Measurements from ENCODE around the gene RNF225.
"Not testable (repeated sequence)": the region's sequence is repeated elsewhere in the genome, so short reads cannot be mapped to it uniquely, and the experiment has no call there.

Gene RNF225

GRCh38 chr19:58362272-58362994 lies 33.0 kb upstream of the RNF225 start, which contains the start of gene ZNF497:
Gene ZNF497 (minus strand): TSS chr19:58362751. CDS start chr19:58357635, 5,116 bp downstream.
- DNase-seq, result peak; percentile 90

GRCh38 chr19:58364146-58364545 lies 31.3 kb upstream of the RNF225 start:
- DNase-seq, result no peak

DNA sequence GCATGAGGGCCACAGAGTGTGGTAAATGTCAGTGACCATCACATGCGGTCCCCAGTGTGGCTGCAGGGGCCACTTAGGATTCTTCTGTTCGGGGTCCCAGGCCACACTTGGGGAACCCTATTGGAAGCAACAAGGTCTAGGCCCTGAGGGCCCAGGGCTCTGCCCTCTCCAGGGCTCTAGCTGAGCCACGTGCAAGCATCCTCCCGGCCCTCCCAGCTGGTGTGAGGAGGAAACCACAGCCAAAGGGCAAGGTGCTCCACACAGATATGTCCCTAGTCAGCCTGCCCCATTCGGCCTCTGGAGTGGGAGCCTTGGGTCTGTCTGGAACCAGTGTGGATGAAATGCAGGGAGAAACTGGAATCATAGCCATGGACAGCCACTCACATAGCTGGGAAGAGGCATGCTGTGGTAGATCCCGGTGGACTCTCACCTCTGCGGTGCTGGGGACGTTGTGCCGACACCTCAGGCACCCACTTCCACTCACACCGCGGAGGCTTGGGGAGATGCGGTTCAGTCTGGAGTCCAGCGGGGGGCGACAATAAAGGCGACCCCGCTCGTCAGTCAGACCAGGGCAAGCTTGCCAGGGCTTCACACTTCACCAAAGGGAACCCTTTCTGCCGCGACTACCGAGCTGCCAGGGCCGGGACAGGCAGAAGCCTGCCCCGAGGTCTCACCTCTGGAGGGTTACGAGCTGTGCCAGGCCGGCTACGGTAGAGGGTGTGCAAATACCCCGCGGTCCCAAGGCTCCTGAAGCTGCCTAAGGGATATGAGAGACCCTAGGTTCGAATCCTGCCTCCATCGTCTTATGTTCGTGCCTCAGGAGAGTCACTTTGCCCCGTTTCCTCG lies 28.6 kb upstream of the RNF225 start:
- no peak for DNase-seq

DNA sequence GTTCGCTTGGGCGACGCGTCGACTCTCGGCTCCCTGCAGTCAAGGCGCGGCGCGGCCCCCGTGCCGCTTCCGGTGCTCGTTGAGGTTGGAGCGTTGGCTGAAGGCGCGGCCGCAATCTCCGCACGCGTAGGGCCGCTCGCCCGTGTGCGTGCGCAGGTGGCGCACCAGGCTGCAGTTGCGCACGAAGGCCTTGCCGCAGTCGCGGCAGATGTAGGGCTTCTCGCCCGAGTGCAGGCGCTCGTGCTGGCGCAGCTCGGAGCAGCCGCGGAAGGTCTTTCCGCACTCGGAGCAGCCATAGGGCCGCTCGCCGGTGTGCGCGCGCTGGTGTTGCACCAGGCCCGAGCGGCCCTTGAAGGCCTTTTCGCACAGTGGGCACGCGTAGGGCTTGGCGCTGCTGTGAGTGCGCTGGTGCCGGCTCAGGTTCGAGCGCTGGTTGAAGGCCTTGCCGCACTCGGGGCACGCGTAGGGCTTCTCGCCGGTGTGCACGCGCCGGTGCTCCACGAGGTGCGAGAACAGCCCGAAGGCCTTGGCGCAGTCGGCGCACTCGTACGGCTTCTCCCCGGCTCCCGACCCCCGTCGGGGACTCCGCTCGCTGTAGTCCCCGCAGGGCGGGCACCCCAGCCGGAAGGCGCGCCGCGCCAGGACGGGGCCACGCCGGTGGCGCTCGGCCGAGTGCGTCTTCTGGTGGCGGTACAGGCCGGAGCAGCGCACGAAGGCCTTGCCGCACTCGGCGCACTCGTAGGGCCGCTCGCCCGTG lies 27.6 kb upstream of the RNF225 start:
- DNase-seq, result no peak

DNA sequence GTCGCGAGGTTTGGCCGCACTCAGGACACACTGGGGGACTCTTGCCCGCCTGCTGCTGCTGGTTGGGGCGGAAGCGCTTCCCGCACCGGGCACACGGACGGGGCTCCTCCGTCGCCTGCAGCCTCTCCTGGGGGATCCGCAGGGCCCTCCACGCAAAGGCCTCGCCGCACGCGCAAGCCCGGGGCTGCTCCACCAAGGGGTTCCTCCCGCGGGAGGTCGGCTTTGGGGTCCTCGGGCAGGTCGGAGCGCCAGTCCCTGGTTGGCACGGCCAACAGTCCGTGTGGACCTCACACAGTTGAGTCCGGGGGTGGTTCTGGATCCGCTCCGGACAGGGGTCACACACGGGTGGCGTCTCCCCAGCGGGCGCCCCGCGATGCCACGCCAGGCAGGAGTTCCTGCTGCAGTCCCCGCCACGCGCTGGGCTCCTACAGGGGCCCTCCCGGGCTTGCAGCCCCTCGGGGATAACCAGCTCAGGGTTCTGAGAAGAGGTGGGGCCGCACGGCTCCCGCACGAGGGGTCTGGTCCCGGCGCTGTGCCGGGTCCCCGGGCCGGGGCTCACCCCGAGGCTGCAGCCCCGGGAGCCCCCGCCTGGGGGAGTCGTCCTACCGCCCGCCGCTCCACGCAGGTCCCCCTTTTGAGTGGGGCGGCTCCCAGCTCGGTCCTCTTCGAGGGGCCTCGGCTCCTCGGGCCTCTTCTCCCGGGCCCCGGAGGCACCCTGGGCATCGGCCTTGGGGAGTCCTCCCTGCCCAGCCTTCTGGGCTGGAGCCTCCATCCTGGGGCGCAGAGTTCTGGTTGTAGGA lies 26.7 kb upstream of the RNF225 start:
- DNase-seq, result no peak

- DNase-seq, result no peak
Measured at GRCh38 chr19:58372311-58373133, 22.9 kb upstream of the RNF225 start.

DNA sequence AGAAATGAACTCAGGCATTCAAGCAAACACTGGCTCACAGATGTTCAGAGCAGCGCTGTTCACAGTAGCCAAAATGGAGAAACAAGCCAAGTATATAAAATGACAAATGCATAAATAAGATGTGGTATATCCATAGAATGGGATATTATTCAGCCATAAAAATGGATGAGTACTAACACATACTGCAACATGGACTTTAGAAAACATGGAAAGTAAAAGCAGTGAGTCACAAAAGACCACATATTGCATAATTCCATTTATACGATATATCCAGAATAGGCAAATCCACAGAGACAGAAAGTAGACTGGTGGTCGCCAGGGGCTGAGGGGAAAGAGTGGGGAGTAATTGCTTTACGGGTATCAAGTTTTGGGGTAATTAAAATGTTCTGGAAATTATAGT lies 21.3 kb upstream of the RNF225 start:
- DNase-seq, result no peak

DNA sequence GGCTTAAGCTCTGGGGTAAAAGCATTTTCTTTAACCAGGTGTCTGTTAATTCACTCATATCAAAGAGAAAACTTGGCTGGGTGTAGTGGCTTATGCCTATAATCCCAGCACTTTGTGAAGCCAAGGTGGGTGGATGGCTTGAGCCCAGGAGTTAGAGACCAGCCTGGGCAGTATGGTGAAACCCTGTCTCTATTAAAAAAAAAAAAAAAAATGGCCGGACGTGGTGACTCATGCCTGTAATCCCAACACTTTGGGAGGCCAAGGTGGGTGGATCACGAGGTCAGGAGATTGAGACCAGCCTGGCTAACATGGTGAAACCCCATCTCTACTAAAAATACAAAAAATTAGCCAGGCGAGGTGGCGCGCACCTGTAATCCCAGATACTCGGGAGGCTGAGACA lies 18.7 kb upstream of the RNF225 start:
- DNase-seq, result not testable (repeated sequence)

- DNase-seq, result no peak
Measured at GRCh38 chr19:58379246-58379645, 16.2 kb upstream of the RNF225 start.

DNA sequence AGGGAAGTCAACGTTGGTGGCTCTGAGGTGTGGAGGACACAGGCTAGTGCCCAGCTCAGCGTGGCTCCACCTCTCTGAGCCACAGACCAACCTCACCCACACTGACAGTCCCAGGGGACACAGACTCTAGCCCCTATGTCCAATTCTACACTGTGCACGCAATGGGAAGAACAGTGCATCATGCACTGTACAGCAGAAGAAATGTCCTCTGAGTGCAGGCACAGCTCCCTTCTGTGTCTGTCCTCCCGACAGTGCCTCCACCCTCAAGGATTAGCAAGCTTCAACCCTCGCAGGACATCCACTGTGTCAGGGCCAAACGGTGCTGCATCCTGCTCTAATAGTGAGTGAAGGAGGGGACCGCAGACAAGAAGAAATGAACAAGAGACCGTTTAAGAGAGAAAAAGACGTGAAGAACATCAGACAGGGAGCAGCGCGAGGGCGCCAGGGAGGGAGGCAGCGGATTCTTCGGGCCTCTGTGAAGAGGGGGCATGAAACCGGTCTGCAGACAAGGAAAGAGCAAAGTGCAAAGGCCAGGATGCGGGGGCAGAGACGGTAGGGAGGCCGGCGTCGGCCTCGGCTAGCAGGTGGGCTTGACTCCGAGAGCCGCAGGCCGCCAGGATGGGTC lies 15.3 kb upstream of the RNF225 start:
- no peak for DNase-seq

DNA sequence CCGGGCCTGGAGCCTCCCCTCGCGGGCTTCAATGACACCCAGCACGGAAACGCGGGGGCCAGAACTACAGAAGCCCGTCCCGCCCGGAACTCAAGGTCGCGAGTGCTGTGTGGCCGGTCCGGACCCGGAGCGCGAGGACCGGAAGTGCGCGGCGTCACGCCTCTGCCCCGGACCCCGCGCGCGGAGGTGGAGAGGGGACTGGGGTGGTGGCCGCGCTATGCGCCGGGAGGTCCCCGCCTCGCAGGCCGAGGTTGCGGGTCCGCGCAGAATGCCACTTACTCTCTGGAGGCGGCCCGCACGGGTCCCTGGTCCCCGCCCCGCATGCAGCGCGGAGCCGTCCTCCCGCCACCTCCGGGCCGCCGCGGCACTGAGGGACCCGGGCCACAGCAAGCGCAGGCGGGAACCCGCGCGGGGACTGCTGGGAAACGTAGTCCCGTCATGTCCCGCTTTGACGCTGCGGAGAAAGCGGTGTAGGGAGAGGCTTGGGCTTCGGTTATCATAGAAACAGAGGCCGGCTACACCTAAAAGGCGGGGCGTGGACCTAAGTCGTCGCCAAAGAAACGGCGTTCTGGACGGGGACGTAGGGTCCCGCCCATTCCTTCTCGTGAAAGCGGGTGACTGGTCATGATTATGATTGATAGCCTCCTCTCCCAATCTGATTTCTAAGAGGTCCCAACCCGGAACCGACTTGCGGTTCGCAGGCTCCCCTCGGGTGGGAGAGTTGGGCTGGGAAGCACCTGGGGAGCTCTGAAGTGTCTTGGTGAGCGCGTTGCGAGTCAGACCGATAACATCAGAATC lies 14.6 kb upstream of the RNF225 start, which contains the start of gene ZNF837:
Gene ZNF837 (minus strand): TSS at position 369 of the 798 bp plus-strand sequence. CDS start 11,698 bp downstream, outside the sequence.
- DNase-seq, result peak; percentile 99

GRCh38 chr19:58381460-58382212 lies 13.8 kb upstream of the RNF225 start:
- no peak for DNase-seq

- no peak for DNase-seq
Measured at GRCh38 chr19:58382997-58383603, 12.4 kb upstream of the RNF225 start.

GRCh38 chr19:58385313-58385890 lies 10.1 kb upstream of the RNF225 start:
- DNase-seq, result no peak

DNA sequence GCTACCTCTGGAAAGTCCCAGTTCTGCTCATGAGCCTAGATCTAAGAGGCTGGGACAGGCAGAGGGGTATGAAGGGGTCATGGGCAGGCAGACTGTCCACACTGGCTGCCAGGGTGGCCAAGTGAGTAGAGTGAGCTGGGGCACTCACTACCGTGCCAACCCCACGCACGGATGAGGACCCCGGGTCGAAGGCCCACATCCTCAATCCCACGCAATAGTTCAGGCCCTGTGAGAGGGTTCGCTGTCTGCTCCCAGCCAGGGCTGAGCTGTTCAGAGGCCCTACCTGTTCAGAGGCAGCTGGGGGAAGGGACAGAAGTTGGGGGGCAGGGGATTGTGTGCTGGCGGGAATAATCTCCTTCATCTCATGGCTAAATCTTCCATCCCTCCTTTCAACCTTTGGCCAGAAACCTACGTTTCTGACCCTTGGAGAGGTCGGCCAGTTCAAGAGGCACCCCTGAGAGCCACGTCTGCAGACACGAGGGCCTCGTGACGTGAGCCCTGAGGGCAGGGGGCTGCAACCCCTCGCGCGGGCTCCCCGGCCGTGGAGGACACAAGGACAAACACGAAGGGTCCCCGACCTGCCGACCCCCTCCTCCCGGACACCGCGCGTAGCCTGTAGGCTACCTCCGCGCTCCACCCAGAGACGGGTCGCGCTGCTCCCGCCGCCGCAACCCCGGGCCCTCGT lies 9.4 kb upstream of the RNF225 start:
- no peak for DNase-seq

DNA sequence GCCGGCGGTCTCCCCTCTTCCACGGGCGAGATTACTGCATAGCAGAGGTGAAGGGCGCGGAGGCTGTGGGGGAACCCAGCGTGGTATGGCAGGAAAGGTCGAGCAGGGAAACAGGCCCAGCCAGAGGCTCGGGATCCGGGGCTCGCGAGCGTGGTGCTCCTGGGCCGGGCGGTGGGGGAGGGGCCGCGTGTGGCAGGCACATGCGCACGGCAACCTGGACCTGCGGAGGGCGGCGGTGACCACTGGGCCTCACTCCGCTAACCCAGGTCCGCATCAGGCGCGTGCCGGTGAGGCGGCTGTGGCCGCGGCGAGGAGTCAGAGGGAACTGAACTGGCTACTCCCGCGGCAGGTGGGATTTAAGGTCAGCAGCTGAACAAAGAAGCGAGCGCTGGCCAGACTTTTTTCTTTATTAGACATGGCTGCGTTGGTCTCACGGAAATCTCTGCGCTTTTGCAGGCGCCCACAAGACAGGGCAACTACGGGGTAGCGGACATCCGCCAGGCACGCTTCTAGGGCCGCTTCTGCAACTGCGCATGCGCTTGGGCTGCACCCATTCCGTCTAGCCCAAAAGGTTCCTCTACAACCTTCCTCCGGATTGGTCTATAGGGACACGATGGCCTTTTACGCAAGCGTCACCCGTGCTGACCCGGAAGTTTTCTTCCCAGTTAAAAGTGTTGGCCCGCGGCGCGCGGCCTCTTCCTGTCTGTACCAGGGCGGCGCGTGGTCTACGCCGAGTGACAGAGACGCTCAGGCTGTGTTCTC lies 8.7 kb upstream of the RNF225 start, which contains the start of gene RPS5:
Gene RPS5 (plus strand): TSS at position 694 of the 762 bp plus-strand sequence. CDS start 869 bp downstream, outside the sequence.
- peak; percentile 98 for DNase-seq

Measured in DMS 273 treated with DMSO at 0.1 percent for 48 hours (cell line).